Measurements from ENCODE around the gene RNF215. TPM values are rescaled to one million over a fixed set of nuclear protein-coding genes. Genes with fewer than 3 reads are reported as not detected.

The RNF215 gene
- total RNA-seq, 1 donor from 2014 or later: 11.3 TPM

Small RNA genes lying within 50 kb of the gene (small RNA-seq; reads per million reads assigned to genes)
- gene AC004832.3 (ENCODE audit: low replicate concordance): not detected
- not detected for gene RNU6-564P (ENCODE audit: low replicate concordance)

Other genes with a start within 250 kb of the RNF215 start
- 0.51 TPM for gene LIF, start 140.7 kb downstream of the RNF215 start, total RNA-seq
- gene OSM, start 120.6 kb downstream of the RNF215 start, total RNA-seq: not detected
- gene CASTOR1, start 97.9 kb downstream of the RNF215 start, total RNA-seq: 3.4 TPM
- 11.0 TPM for gene TBC1D10A, start 60.5 kb downstream of the RNF215 start, total RNA-seq
- gene SF3A1, start 30.5 kb downstream of the RNF215 start, total RNA-seq: 31.4 TPM
- gene CCDC157, start 30.4 kb downstream of the RNF215 start, total RNA-seq: 5.4 TPM
- gene SEC14L2, start 9.6 kb upstream of the RNF215 start, total RNA-seq: 1.8 TPM
- 5.7 TPM for gene MTFP1, start 38.4 kb upstream of the RNF215 start, total RNA-seq
- not detected for gene SEC14L3, start 84.6 kb upstream of the RNF215 start, total RNA-seq
- 0.82 TPM for gene SEC14L4, start 118.3 kb upstream of the RNF215 start, total RNA-seq
- 0.21 TPM for gene SEC14L6, start 159.3 kb upstream of the RNF215 start, total RNA-seq
- gene GAL3ST1, start 187.3 kb upstream of the RNF215 start, total RNA-seq: 5.3 TPM
- gene PES1, start 204.5 kb upstream of the RNF215 start, total RNA-seq: 34.2 TPM
- 6.7 TPM for gene TCN2, start 219.8 kb upstream of the RNF215 start, total RNA-seq
- gene SLC35E4, start 248.4 kb upstream of the RNF215 start, total RNA-seq: 3.1 TPM